HUES48 (cell line): ENCODE data around the gene DCXR.

Experiments
- H3K27ac ChIP-seq: one replicate; pipeline ENCODE4 v1.7.0; 2013; ENCODE audit warnings: low read depth, low read length, inconsistent platforms
- H3K27me3 ChIP-seq: 2 replicates; pipeline ENCODE4 v1.6.1; 2013; ENCODE audit warnings: mild to moderate bottlenecking, low read length; ENCODE audit not compliant: control insufficient read depth, insufficient read depth
- H3K36me3 ChIP-seq: 2 replicates; pipeline ENCODE4 v1.6.1; 2013; ENCODE audit warnings: low read length; ENCODE audit not compliant: control insufficient read depth, insufficient read depth
- H3K4me1 ChIP-seq: 2 replicates; pipeline ENCODE4 v1.6.1; 2013; ENCODE audit warnings: mild to moderate bottlenecking, low read length; ENCODE audit not compliant: control insufficient read depth, insufficient read depth
- H3K4me3 ChIP-seq: 2 replicates; pipeline ENCODE4 v1.5.1; 2013; ENCODE audit warnings: mild to moderate bottlenecking, low read depth, low read length
- H3K9ac ChIP-seq: 2 replicates; pipeline ENCODE4 v1.6.1; 2013; ENCODE audit warnings: mild to moderate bottlenecking, low read depth, low read length, moderate library complexity
- H3K9me3 ChIP-seq: 2 replicates; pipeline ENCODE4 v1.6.1; 2013; ENCODE audit warnings: low read length; ENCODE audit not compliant: control insufficient read depth, insufficient read depth

Gene DCXR

DNA sequence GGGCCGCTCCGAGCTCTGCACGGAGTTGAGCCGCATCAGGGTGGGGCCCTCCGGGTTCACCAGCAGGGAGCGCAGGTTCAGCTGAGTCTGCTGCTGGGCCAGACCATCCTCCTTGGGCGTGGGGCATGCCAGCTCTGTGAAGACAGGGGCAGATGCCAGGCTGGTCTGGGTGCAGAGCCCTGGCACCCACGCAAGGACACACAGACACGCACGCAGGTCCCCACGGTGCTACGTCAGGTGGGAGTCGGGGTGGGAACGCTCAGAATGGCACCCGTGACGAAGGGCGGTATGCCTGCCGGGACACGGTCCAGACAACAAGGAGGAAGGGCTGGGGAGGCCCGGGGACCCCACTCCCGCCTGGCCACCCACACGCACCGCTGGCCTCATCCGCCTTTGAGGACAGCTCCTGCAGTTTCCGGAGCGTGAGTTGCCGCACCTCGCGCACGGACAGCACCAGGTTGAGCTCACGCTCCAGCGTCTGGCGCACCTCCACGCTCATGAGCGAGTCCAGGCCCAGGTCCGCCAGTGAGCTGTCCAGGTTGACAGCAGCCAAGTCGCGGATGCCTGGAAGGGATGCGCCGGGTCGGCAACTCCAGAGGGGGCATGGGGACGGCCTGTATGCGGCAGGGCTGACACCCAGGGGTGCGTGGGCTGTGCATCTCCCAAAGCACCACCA is 43.4 kb upstream of the DCXR start:
- H3K9ac ChIP-seq: no peak overlapping the region
- H3K9me3 ChIP-seq: no peaks in the 10 kb centered on the region
- no peak overlapping the region for H3K27ac ChIP-seq
- no peaks in the 10 kb centered on the region for H3K4me1 ChIP-seq
- H3K27me3 ChIP-seq: no peaks in the 10 kb centered on the region
- H3K4me3 ChIP-seq: no peak overlapping the region
- peaks cover 77% of the 10 kb centered on the region for H3K36me3 ChIP-seq

DNA sequence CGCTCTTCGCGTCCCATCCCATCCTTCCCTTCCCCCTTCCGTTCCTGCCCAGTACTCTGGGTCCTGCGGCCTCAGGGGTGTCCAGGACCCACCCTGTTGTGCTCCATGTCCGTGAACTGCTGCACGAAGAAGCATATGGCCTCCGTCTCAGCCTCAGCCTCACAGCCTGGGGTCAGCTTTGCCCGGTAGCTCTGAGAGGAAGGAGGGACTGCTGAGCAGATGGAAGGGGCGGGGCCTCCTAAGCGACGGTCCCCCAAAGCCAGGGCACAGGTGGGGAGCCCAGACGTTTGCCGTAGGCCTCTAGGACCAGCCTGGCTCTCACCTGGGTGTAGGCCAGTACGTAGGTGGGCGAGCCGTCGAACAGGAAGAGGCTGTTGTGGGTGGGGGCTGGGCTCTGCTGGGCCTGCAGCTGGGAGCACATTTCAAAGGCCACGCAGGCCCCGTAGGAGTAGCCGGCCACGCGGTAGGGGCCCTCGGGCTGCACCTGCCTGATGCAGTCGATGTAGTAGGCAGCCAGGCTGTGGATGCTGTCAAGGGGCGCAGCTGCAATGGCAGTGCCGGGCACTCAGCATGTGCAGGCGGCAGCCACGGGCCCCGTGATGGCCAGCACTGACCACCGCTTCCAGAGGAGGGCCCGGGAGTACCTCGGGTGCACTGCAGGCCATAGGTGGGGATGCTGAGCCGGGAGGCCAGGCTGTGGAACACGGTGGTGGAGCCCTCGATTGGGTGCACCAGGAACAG is 42.7 kb upstream of the DCXR start:
- Histone ChIP-seq H3K4me3 (no peak overlapping the region), H3K9ac (no peak overlapping the region), H3K36me3 (peaks cover 70% of the 10 kb centered on the region), H3K9me3 (no peaks in the 10 kb centered on the region), H3K27me3 (no peaks in the 10 kb centered on the region), H3K4me1 (no peaks in the 10 kb centered on the region), H3K27ac (no peak overlapping the region)

DNA sequence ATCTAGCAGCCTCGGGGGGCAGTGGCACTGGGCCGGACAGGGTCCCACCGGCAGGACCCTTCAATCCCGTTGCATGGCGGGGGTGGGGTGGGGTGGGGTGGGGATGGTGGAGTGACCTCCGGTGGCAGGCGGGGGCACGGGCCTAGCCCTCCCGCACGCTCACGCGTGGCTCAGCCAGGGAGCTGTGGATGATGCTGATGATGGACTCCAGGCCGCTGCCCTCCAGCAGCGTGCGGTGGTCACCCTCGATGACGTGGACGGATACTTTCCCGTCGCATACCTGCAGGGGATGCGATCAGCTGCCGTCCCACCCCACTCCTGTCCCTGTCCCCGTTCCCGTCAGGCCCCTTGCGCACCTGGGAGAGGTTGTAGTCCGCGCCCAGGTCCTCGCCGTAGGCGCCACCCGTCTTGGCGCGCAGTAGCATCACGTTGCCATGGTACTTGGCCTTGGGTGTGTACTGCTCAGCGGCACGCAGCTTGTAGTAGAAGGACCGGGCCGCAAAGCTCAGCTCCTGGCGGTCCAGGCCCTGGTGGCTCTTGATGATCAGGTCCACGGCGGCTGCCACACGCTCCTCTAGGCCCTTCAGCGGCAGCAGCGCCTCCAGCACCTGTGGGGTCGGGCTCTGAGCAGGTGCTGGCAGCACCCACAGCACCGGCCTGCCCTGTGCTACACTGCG is 41.6 kb upstream of the DCXR start:
- no peak overlapping the region for H3K4me3 ChIP-seq
- H3K27me3 ChIP-seq: no peaks in the 10 kb centered on the region
- no peak overlapping the region for H3K27ac ChIP-seq
- H3K4me1 ChIP-seq: no peaks in the 10 kb centered on the region
- H3K36me3 ChIP-seq: peaks cover 59% of the 10 kb centered on the region
- H3K9me3 ChIP-seq: no peaks in the 10 kb centered on the region
- no peak overlapping the region for H3K9ac ChIP-seq

DNA sequence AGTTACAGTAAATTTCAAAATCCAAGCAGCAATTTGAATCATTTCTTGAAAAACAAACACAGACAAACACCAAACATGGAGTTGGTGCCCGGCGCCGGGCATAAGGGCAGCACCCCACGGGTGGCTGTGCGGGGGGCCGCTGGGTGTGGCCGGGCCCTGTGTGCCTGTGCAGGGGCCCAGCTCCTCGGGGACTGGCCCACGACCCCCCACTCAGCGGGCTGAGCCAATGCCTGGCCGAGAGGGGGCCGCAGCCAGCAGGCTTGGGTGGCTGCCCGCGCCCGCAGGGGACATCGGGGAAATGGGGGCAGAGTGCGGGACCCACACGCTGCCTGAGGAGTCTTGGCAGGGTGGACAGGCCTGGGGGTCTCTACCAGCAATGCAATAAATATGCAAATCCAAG is 40.9 kb upstream of the DCXR start:
- Histone ChIP-seq H3K27ac (no peak overlapping the region), H3K4me1 (no peaks in the 10 kb centered on the region), H3K9me3 (no peaks in the 10 kb centered on the region), H3K36me3 (peaks cover 52% of the 10 kb centered on the region), H3K9ac (no peak overlapping the region), H3K27me3 (no peaks in the 10 kb centered on the region), H3K4me3 (no peak overlapping the region)

DNA sequence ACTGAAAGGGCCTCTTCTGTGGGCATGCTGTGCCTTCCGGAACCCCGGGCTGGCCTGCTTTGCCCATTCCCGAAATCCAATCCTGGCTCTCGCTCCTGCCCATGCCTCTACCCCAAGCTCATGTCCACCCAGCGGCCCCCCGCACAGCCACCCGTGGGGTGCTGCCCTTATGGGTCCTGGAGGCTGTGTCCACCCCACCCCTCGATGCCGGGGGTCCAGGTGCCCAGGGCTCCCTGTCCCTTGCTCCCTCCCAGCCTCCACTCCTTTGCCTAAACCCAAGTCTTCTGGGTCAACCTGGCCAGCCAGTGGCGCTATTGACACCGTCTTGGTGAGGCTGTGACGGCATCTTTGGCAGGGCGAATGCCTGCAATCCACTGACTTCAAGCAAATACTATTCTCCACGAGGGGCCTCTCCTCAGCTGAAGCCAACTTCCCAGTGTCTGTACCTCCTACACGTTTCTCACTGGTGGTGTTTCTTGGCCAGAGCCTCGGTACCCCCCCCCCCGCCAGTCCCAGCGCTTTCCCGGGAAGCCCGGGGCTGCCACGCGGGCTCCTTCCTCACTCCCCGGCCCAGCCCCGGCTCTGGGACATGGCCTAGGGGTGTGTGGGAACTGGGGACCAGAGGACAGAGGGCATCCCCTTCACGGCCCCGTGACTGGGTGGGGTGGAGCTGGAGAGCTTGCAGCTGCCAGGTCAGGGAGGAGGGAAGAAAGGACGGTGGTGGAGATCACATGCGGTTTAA is 40.3 kb upstream of the DCXR start:
- Histone ChIP-seq H3K4me3 (no peak overlapping the region), H3K9me3 (no peaks in the 10 kb centered on the region), H3K27ac (no peak overlapping the region), H3K36me3 (peaks cover 45% of the 10 kb centered on the region), H3K27me3 (no peaks in the 10 kb centered on the region), H3K4me1 (no peaks in the 10 kb centered on the region), H3K9ac (no peak overlapping the region)

DNA sequence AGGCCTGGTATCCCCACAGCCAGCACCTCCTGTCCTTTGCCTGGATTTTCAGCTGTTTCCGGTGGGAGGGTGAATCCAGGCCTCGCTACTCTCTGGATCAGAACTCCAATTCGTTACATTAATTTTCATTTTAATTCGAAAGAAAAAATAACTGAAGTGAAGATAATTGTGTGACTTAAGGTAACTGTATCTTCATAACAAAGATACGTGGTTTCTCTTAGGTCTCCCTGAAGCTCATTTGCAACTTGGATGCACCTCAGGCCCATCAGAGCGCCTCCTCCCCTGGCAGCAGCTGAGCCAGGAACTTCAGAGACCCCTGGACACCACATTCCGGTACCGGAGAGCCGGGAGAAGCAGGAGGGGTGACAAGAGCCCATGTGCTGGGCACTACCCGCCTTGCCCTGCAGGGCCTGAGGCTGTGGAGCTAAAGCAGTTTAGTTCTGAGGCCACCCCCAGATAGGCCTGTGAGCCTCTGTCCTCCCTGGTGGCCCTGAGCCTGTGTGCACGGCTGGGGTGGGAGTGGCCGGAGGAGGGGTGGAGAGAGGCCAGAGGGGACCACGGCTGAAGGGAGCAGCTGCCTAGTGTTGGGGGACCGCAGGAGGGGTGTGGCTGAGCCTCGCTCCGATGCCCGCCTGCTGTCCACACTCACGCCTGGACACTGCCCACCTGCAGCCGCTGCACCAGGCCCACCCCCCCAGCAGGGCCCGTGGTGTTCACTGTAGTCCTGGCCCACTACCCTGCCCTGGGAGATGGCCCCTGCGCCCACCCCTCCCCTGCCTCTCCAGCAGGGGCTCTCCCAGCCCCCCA is 39.5 kb upstream of the DCXR start:
- Histone ChIP-seq H3K4me3 (no peak overlapping the region), H3K27ac (no peak overlapping the region), H3K9ac (no peak overlapping the region), H3K9me3 (no peaks in the 10 kb centered on the region), H3K36me3 (peaks cover 37% of the 10 kb centered on the region), H3K4me1 (no peaks in the 10 kb centered on the region), H3K27me3 (no peaks in the 10 kb centered on the region)

DNA sequence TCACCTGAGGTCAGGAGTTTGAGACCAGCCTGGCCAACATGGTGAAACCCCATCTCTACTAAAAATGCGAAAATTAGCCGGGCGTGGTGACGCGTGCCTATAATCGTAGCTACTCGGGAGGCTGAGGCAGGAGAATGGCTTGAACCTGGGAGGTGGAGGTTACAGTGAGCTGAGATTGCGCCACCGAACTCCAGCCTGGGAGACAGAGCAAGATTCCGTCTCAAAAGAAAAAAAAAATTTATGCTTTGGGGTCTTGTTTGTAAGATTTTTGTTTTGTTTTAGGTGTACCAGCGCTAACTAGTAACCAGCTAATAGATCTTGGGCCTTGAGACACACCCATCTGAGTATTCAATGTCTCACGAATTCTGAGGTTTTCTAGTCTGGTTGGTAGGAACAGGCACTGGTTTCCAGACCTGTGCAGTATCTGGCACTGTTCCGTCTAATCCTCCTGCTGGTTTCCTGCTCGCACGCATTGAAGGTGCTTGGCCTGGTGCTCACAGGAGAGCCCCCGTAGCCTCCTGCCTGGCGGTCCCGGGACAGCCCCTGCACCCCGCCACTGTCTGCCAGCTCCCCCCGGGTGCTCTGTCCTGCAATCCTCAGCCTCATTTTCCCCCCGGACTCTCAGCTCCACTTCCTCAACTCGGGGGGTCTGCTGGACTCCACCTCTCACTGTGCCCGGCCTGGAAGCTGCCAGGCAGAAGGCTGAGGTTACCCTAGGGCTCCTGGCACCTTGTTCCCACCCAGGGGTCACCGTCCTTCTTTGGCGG is 38.7 kb upstream of the DCXR start:
- Histone ChIP-seq H3K4me3 (no peak overlapping the region), H3K9ac (no peak overlapping the region), H3K4me1 (no peaks in the 10 kb centered on the region), H3K27me3 (no peaks in the 10 kb centered on the region), H3K36me3 (peaks cover 30% of the 10 kb centered on the region), H3K9me3 (no peaks in the 10 kb centered on the region), H3K27ac (no peak overlapping the region)

DNA sequence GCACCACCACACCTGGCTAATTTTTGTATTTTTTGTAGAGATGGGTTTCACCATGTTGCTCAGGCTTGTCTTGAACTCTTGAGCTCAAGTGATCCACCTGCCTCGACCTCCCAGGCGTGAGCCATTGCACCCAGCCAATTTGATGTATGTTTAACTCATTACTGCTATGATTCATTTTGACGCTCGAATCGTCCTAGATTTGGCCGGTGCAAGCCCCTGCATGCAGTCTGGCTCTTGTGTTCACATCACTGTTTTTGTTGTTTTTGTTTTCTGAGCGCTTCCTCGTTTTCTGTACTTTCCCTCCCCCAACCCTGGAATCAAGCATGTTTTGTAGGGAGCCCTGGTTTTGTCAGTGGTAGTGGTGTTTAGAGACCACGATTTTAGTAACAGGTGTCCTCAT is 35.9 kb upstream of the DCXR start:
- Histone ChIP-seq H3K4me1 (no peaks in the 10 kb centered on the region), H3K9ac (no peak overlapping the region), H3K4me3 (no peak overlapping the region), H3K36me3 (peaks cover 8% of the 10 kb centered on the region), H3K27ac (no peak overlapping the region), H3K9me3 (no peaks in the 10 kb centered on the region), H3K27me3 (no peaks in the 10 kb centered on the region)

DNA sequence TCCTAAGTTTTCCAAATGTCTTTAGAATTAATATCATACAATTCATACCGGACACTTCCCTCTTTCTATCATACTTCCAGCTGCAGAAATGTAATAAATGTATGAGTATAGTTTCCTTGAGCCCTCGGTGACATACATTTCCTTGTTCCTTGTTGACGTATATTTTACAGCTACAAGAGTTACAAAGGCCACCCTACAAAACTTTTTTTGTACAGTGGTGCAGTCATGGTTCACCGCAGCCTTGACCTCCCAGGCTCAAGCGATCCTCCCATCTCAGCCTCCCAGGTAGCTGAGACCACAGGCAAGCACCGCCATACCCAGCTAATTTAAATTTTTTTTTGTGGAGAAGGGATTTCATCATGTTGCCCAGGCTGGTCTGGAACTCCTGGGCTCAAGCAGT is 35.3 kb upstream of the DCXR start:
- H3K4me1 ChIP-seq: no peaks in the 10 kb centered on the region
- H3K27ac ChIP-seq: no peak overlapping the region
- H3K9me3 ChIP-seq: no peaks in the 10 kb centered on the region

DNA sequence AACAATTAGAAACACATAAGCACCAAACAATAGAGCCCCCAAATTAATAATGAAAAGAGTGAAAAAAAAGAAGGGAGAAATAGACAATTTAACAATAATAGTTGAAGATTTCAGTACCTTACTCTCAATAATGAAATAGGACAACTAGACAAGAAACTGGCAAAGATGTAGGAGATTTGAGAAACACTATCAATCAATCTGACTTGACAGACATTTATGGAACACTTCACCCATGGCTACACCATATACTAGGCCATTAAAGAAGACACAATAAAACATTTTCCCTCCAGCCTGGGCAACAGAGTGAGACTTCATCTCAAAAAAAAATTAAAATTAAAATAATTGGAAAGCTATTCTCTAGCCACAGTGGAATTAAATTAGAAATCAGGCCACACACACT is 33.1 kb upstream of the DCXR start:
- Histone ChIP-seq H3K27ac (no peak overlapping the region), H3K4me3 (no peak overlapping the region), H3K9ac (no peak overlapping the region), H3K36me3 (no peaks in the 10 kb centered on the region), H3K4me1 (no peaks in the 10 kb centered on the region), H3K9me3 (no peaks in the 10 kb centered on the region), H3K27me3 (no peaks in the 10 kb centered on the region)

More for the DNA sequence above, 35.3 kb upstream of the DCXR start:
- no peak overlapping the region for H3K4me3 ChIP-seq
- H3K36me3 ChIP-seq: peaks cover 2% of the 10 kb centered on the region; the same call in 1 of the 2 replicates
- H3K27me3 ChIP-seq: no peaks in the 10 kb centered on the region
- H3K9ac ChIP-seq: no peak overlapping the region
